Thymus (tissue), 11 donors: ENCODE results near the gene SHC1. TPM values are rescaled to one million over a fixed set of nuclear protein-coding genes. Genes with fewer than 3 reads are reported as not detected.
A peak's percentile ranks its signal among the peaks of the same experiment; 100 is the strongest.

Experiments used
- DNase-seq, 9 donors: peaks; one replicate each; pipeline ENCODE4 v3.0.0-alpha.2; 2013; ENCODE audit warnings: low spot score in 9 of 9, low read depth in 6 of 9, missing footprints in 1 of 9
- H3K27ac ChIP-seq, 2 donors: one replicate each; pipeline ENCODE4 v1.5.1; 2013; ENCODE audit warnings: control low read depth in 1 of 2, low read depth in 1 of 2, low read length in 1 of 2, mild to moderate bottlenecking in 1 of 2, moderate library complexity in 1 of 2
- H3K27me3 ChIP-seq, 2 donors: one replicate each; pipeline ENCODE4 v1.5.1; 2013; ENCODE audit warnings: low read length in 1 of 2; ENCODE audit not compliant: control insufficient read depth in 2 of 2, insufficient read depth in 1 of 2
- H3K36me3 ChIP-seq, 2 donors: one replicate each; pipeline ENCODE4 v1.5.1; 2013; ENCODE audit warnings: low read length in 1 of 2, mild to moderate bottlenecking in 1 of 2, moderate library complexity in 1 of 2; ENCODE audit not compliant: control insufficient read depth in 2 of 2, insufficient read depth in 2 of 2
- H3K4me1 ChIP-seq, 2 donors: one replicate each; pipeline ENCODE4 v1.5.1; 2013; ENCODE audit warnings: low read length in 2 of 2; ENCODE audit not compliant: control insufficient read depth in 2 of 2, insufficient read depth in 2 of 2
- H3K4me3 ChIP-seq, 2 donors: one replicate each; pipeline ENCODE4 v1.5.1; 2013; ENCODE audit warnings: low read length in 2 of 2, control low read depth in 1 of 2, mild to moderate bottlenecking in 1 of 2
- H3K9me3 ChIP-seq, 2 donors: one replicate each; pipeline ENCODE4 v1.5.1; 2013; ENCODE audit warnings: low read length in 1 of 2, mild to moderate bottlenecking in 1 of 2; ENCODE audit not compliant: control insufficient read depth in 2 of 2, insufficient read depth in 1 of 2
- WGBS: extraction: QIAGEN DNeasy Blood & Tissue Kit; methylation state at CpG from one replicate; pipeline ENCODE4 v1.1.7; 2013; 5-methylcytosine and 5-hydroxymethylcytosine counted together
- polyA plus RNA-seq: library from polyadenylated mRNA; stranded (reverse); fragments of 200-250 nt; gene quantifications from one replicate; pipeline ENCODE4 v1.2.3, GENCODE V29; 2013
- total RNA-seq: library from RNA; stranded (reverse); fragments of 120-200 nt; gene quantifications from one replicate; pipeline ENCODE4 v1.2.4, GENCODE V29; 2013
- donor health status: healthy.

The SHC1 gene
- total and polyA plus RNA-seq, 2 donors: 30.5 to 66.7 TPM

DNA sequence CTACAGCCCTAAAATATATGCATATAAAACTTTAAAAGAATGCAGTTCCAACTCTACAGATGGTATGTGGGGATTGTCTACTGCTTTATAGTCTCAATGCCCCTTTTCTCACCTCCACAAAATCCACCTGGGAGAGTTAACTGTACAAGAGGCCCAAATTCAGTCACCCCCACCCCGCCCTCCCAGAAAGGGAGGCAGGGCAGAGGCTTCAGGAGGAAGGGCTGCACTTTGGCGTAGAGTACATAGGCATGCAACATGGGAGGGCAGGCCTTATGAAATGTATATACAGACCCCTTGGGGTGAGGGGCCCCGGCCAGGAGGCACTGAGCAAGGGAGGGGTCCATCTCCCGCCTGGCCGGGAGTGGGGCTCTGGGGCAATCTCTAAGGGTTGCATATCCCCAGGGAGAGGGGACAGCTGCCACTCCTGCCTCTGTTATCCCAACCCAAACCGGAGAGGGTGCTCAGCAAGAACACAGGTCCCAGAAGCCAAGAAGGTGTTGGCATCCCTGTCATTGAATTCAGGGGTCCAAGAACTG is 7.7 kb downstream of the SHC1 start:
- Histone ChIP-seq H3K4me3 (peak overlapping the region in 1 of 2 donors; percentile 85), H3K27me3 (no peaks in the 10 kb centered on the region), H3K36me3 (peaks cover 54 to 66% of the 10 kb centered on the region in 2 donors), H3K27ac (no peak overlapping the region), H3K9me3 (peaks cover 0 to 5% of the 10 kb centered on the region in 2 donors), H3K4me1 (peaks cover 8 to 32% of the 10 kb centered on the region in 2 donors)
- 94% methylated on average over 6 of the region's 6 CpGs for WGBS
- DNase-seq: no peak

DNA sequence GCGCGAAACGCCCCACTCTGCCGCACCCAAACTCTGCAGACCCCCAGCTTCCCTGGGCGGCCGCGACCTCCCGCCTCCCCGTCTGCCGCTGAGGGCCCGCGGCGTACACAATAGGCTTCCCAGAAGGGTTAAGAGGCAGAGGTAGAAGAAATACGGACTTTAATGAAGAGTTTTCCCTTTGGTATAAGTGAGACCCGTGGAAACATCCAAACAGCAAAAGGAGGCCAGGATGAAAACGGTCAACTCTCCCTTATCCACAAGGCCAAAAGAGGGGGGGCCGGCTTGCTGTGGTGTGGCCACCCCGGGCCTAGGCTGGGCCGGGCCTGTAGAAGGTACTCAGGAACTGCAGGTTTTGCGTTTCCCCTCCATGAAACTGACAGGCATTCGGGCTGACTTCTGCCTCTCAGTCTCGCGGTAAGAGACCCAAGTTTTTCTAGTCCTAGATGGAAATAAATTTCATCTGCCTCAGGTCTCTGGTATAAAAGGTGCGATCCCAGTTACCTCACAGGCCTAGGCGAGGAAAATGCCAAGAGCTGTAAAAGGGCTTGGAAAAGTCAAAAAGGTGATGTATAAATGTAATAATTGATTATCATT is 8.3 kb downstream of the SHC1 start:
- peak in 1 of 9 donors; percentile 72 for DNase-seq
- peak overlapping the region; percentile 97 to 99 for H3K27ac ChIP-seq
- H3K4me1 ChIP-seq: peaks cover 8 to 36% of the 10 kb centered on the region in 2 donors
- H3K9me3 ChIP-seq: peaks cover 0 to 5% of the 10 kb centered on the region in 2 donors
- H3K27me3 ChIP-seq: no peaks in the 10 kb centered on the region
- WGBS: 5% methylated on average over 25 of the region's 25 CpGs
- H3K4me3 ChIP-seq: peak overlapping the region; percentile 78 to 85
- H3K36me3 ChIP-seq: peaks cover 48 to 66% of the 10 kb centered on the region in 2 donors

DNA sequence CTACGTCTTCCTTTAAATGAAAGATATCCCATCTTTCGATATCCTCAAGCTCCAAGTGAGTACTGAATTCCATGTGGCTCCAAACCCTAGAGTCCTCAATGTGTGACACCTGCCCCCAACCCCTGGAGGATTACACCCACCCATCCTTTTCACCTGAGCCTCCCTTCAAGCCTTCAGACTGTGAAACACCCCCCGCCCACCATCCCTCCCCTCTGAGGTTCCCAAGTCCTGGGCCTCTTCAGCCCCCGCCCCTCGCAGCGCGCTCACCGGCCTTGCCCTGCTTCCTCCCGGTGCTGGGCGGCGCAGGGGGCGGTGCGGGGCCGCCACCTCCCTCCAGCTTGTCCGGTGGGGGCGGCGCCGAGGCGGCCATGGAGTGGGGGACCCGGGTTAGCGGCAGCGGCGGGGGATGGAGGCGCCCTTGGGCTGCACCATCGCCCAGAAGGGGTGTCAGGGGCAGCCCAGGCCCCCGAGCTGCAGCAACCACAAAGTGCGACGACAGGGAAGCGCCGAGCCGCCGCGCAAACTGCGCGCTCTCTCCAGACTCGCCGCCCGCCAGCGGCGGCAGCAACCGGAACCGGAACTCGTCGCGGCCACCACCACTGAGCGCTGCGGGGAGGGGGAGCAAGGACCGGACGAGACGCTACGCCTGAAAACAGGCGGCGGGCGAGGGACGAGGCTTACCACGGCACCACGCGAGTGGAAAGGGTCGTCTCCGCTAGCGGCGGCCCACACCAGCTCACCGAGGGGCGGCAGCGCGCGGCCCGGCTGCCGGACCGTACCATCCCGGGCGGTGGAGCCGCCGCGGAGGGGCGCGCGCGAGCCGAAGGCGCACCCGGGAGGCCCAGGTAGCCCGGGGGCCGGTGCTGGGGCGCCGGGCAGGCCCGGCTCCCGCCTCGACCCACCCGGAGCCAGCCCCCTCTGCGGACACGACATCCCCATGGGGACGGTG is 9.1 kb downstream of the SHC1 start, which contains the start of gene PYGO2:
TSS of gene PYGO2 (minus strand) at position 576 of the 949 bp plus-strand sequence. CDS start at position 370, 206 bp downstream.
- Histone ChIP-seq H3K36me3 (peaks cover 43 to 59% of the 10 kb centered on the region in 2 donors), H3K27me3 (no peaks in the 10 kb centered on the region), H3K9me3 (peaks cover 0 to 5% of the 10 kb centered on the region in 2 donors), H3K4me3 (peak within 1 kb of the TSS; percentile 78 to 85), H3K4me1 (peaks cover 11 to 44% of the 10 kb centered on the region in 2 donors), H3K27ac (peak within 1 kb of the TSS; percentile 97 to 99)
- WGBS: under 1% methylated on average over 93 of the region's 93 CpGs
- DNase-seq: peak in 7 of 9 donors; percentile 69 to 90 (median 81)

DNA sequence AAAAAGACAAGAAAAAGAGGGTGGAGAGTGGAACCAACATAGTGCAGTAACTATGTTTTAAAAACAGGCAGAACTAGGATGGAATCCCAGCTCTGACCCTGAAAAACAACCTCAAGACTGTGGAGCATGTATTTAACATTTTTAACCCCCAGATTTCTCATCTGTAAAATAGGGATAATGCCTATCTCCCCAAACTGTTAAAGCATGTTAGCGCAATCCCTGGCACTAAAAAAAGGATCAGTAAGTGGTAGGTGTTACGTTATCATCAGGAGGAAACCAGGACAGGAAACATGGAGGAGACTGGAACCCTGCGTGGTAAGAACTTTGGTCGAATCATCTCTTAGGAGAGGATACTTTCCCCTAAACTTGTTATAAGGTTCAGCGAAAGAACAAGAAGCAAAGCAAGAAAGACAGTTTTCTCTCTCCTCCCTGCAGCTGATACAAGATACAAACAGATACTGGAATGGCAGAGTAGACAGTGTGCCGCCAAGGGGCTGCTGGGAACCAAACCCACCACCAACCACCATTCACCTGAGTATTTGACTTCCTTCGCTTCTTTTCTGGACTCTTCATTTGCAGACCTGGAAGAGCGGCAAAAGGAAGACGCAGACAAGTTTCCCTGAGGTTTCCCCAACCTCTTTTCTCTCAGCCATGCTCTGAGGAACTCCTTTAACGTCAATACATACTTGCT is 10.0 kb downstream of the SHC1 start:
- peak overlapping the region; percentile 78 to 85 for H3K4me3 ChIP-seq
- peak overlapping the region; percentile 50 to 97 for H3K27ac ChIP-seq
- no peaks in the 10 kb centered on the region for H3K27me3 ChIP-seq
- 23% methylated on average over 10 of the region's 10 CpGs for WGBS
- peaks cover 0 to 5% of the 10 kb centered on the region in 2 donors for H3K9me3 ChIP-seq
- H3K4me1 ChIP-seq: peaks cover 13 to 48% of the 10 kb centered on the region in 2 donors
- peaks cover 34 to 50% of the 10 kb centered on the region in 2 donors for H3K36me3 ChIP-seq
- DNase-seq: no peak

DNA sequence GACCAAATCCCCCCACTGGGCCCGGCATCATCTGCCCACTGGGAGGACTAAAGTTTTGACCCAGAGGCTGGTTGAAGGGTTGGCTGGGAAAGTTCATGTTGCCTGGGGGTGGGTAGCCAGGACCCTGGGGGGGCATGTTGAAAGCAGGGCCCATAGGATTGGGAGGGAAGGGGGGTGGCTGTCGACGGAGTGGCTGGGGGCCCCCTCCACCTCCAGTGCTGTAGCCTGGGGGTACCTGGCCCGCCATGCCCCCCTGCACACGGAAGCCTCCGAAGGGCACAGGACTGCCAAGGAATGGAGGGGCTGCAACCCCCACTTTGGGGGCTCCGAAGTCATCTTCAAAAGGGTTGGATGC is 11.1 kb downstream of the SHC1 start:
- Histone ChIP-seq H3K27me3 (no peaks in the 10 kb centered on the region), H3K4me3 (no peak overlapping the region), H3K4me1 (peaks cover 19 to 60% of the 10 kb centered on the region in 2 donors), H3K27ac (no peak overlapping the region), H3K9me3 (peaks cover 0 to 5% of the 10 kb centered on the region in 2 donors), H3K36me3 (peaks cover 26 to 42% of the 10 kb centered on the region in 2 donors)
- no peak for DNase-seq
- WGBS: 97% methylated on average over 7 of the region's 7 CpGs

DNA sequence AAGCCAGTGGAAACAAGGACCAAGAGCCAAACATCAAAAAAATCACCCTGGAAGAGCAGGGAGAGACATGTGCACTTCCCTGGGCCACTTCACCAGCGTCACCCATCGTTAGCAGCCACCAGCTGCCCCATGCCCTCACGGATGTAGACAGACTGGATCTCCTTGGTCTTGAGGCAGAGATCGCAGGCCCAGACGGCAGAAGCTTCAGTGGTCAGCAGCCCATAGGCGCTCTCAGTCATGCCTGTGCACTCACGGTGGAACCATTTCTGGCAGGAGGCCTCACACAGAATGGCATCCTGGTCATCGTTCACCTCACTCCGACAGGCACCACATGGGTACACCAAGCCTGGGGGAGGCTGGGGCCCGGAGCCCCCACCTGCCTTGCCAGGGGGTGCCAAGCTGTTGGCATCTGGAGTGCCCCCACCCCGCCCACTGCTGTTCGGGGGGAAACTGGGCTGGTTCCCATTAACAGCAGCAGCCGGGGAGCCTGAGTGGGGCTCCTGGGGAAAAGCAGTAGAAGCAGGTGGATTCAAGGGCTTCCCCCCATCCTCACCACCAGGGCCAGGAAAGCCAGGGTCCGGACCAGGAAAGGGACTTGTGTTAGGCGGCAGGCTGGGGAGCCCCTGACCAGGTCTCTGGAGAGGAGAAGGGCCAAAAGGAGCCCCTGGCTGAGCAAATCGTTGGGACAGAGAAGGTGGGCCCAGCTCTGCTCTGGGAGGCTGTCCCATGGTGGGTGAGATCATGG is 11.7 kb downstream of the SHC1 start:
- Histone ChIP-seq H3K27ac (no peak overlapping the region), H3K36me3 (peaks cover 23 to 39% of the 10 kb centered on the region in 2 donors), H3K4me1 (peaks cover 25 to 65% of the 10 kb centered on the region in 2 donors), H3K9me3 (peaks cover 0 to 5% of the 10 kb centered on the region in 2 donors), H3K27me3 (no peaks in the 10 kb centered on the region), H3K4me3 (no peak overlapping the region)
- no peak for DNase-seq
- 97% methylated on average over 16 of the region's 16 CpGs for WGBS

DNA sequence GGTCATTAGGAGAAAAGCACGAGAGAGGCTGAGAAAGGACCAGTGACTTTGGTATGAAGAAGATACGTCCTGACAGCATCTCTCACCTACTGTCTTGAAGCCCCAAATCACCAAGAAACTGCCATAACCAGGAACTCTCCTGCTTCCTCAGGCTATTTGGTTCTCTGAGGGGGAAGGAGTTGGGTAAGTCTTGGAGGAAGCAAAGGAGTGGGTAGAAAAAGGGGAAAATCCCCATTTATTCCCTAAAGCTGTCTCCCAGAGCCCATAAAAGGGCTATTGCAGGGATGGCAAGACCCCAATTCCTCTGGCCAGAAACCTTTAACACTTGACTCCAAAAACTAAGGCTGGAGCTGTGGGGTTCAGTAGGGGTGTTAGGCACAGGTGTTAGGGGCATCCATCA is 12.5 kb downstream of the SHC1 start:
- Histone ChIP-seq H3K9me3 (peaks cover 0 to 5% of the 10 kb centered on the region in 2 donors), H3K36me3 (peaks cover 16 to 32% of the 10 kb centered on the region in 2 donors), H3K4me1 (peaks cover 33 to 66% of the 10 kb centered on the region in 2 donors), H3K27me3 (no peaks in the 10 kb centered on the region), H3K27ac (no peak overlapping the region), H3K4me3 (no peak overlapping the region)
- DNase-seq: no peak
- 97% methylated on average over 2 of the region's 2 CpGs for WGBS

DNA sequence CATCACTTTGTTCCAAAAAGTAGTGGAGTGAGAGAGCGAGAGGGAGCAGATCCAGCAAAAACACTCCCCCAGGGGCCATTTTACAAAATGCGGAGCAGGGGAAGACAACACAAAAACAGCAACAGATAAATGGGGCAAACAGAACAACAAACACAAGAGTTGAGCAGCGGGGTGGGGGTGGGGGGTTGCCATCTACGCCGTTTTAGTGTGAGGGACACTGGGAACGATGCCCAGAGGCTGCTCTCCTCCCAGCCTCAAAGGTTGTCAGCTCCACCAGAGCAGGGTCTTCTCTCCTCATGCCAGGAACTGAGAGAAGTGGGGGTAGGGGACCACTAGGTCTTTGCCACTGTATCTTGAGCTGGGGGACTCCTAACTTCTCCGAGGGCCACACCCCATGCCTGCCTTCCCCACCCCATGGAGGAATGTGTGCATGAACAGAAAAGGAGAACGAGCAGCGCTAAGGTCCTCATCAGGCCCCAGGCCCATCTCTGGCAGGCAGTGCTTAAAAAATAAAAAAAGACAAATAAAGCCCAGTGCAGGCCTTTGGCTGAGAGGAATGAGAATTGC is 13.4 kb downstream of the SHC1 start:
- peaks cover 18 to 32% of the 10 kb centered on the region in 2 donors for H3K36me3 ChIP-seq
- H3K4me3 ChIP-seq: no peak overlapping the region
- H3K4me1 ChIP-seq: peaks cover 41 to 67% of the 10 kb centered on the region in 2 donors
- H3K9me3 ChIP-seq: peaks cover 0 to 5% of the 10 kb centered on the region in 2 donors
- WGBS: 90% methylated on average over 9 of the region's 9 CpGs
- H3K27ac ChIP-seq: peak overlapping the region in 1 of 2 donors; percentile 99
- H3K27me3 ChIP-seq: no peaks in the 10 kb centered on the region
- no peak for DNase-seq
